Fibroblast of skin of left biceps (primary cell): ENCODE measurements around the gene NEGR1.
"Not testable (repeated sequence)": the region's sequence is repeated elsewhere in the genome, so short reads cannot be mapped to it uniquely, and the experiment has no call there.

ENCODE experiments used
- DNase-seq, 2 experiments: peaks; one replicate each; pipeline ENCODE4 v3.0.0-alpha.2; 2013; ENCODE audit warnings: low read depth in 2 of 2

Gene NEGR1

GRCh38 chr1:72282271-72283021 is at the start of gene NEGR1:
Gene NEGR1 (minus strand): TSS chr1:72282539.
- DNase-seq, result peak; percentile 91 to 93

- peak; percentile 0 to 4 for DNase-seq
Observed at GRCh38 chr1:72326494-72326893, 44.2 kb upstream of the NEGR1 start.

GRCh38 chr1:72324451-72324850 is 42.1 kb upstream of the NEGR1 start:
- no peak for DNase-seq

- no peak for DNase-seq
Observed at GRCh38 chr1:72322910-72323309, 40.6 kb upstream of the NEGR1 start.

GRCh38 chr1:72296501-72296900 is 14.2 kb upstream of the NEGR1 start:
- no peak for DNase-seq

GRCh38 chr1:72288886-72289285 is 6.5 kb upstream of the NEGR1 start:
- DNase-seq, result no peak

- no peak for DNase-seq
Observed at GRCh38 chr1:72286401-72286800, 4.1 kb upstream of the NEGR1 start.

GRCh38 chr1:72285074-72285425 is 2.7 kb upstream of the NEGR1 start:
- DNase-seq, result no peak

GRCh38 chr1:72284348-72285073 is 2.2 kb upstream of the NEGR1 start:
- DNase-seq, result peak; percentile 93 to 94

- no peak for DNase-seq
Observed at GRCh38 chr1:72284084-72284347, 1.7 kb upstream of the NEGR1 start.

- DNase-seq, result peak; percentile 24 to 35
Observed at GRCh38 chr1:72283307-72284083, 1.2 kb upstream of the NEGR1 start.

- DNase-seq, result no peak
Observed at GRCh38 chr1:72283022-72283306, 625 bp upstream of the NEGR1 start.

- DNase-seq, result no peak
Observed at GRCh38 chr1:72281637-72282270, 585 bp downstream of the NEGR1 start.

- DNase-seq, result no peak
Observed at GRCh38 chr1:72281144-72281543, 1.2 kb downstream of the NEGR1 start.

- DNase-seq, result no peak
Observed at GRCh38 chr1:72280711-72281110, 1.6 kb downstream of the NEGR1 start.

GRCh38 chr1:72280131-72280530 is 2.2 kb downstream of the NEGR1 start:
- no peak for DNase-seq

GRCh38 chr1:72278461-72278860 is 3.9 kb downstream of the NEGR1 start:
- DNase-seq, result no peak

GRCh38 chr1:72271555-72272085 is 10.7 kb downstream of the NEGR1 start:
- DNase-seq, result no peak

GRCh38 chr1:72262735-72263134 is 19.6 kb downstream of the NEGR1 start:
- DNase-seq, result no peak

GRCh38 chr1:72253132-72253531 is 29.2 kb downstream of the NEGR1 start:
- DNase-seq, result no peak

GRCh38 chr1:72241397-72241796 is 40.9 kb downstream of the NEGR1 start:
- DNase-seq, result no peak

- DNase-seq, result not testable (repeated sequence)
Observed at GRCh38 chr1:72235931-72236330, 46.4 kb downstream of the NEGR1 start.
